ENCODE data around the gene SLC39A5.

- TF ChIP-seq CTCF (IDR thresholded peaks at IDR 0.05) (no peak), POLR2A (IDR thresholded peaks at IDR 0.05) (no peak)
These were observed 22.8 kb downstream of the SLC39A5 start for GRCh38 chr12:56252649-56253048.
